HCT116 (cell line): ENCODE results near the gene PFKP. TPM values are rescaled to one million over a fixed set of nuclear protein-coding genes. Genes with fewer than 3 reads are reported as not detected.

Experiments
- ATAC-seq: fragments of 200-7000 bp; cut with Tn5 transposase; 2 replicates; pipeline ENCODE4 v1.9.1; 2020; ENCODE audit warnings: mild to moderate bottlenecking, moderate library complexity
- BruUV-seq: library from RNA; stranded (reverse); fragments of 400-500 nt; replicated peaks from 2 replicates; lab custom pipeline; 2021; lab: Mats Ljungman, UMichigan
- CTCF ChIA-PET: fragments of 300-600 bp; sonication (Branson Sonifier 250); formaldehyde crosslinking; loops from one replicate; lab custom pipeline; 2021; ENCODE audit warnings: antibody characterized with exemption; lab: Charles Lee
- POLR2A ChIA-PET: fragments of 300-600, 350-600 bp; sonication (Branson Sonifier 250); formaldehyde crosslinking; loops from one replicate; lab custom pipeline; 2021; ENCODE audit warnings: antibody characterized with exemption; lab: Charles Lee
- RAD21 ChIA-PET, 2 experiments: fragments of 300-600 bp; sonication (Branson Sonifier 250); formaldehyde crosslinking; loops; one replicate each; lab custom pipeline; 2023; ENCODE audit warnings: low total read pairs in 2 of 2; ENCODE audit not compliant: uncharacterized antibody in 2 of 2, unreplicated experiment in 2 of 2, low non-redundant PET in 1 of 2; lab: Charles Lee
- DNase-seq: peaks from one replicate; pipeline ENCODE4 v3.0.0-alpha.2; 2010; ENCODE audit warnings: low read depth, low spot score
- H2AFZ ChIP-seq: fragments of 200-600 bp; shearing (Covaris generic), sonication (generic); 2 replicates; pipeline ENCODE4 v1.6.1; 2017; ENCODE audit warnings: low read depth, mixed run types, mixed read lengths, antibody characterized with exemption, low read length; ENCODE audit not compliant: poor library complexity, severe bottlenecking
- H3K27ac ChIP-seq: 2 replicates; pipeline ENCODE4 v1.5.1; 2012; ENCODE audit warnings: low read depth, low read length
- H3K27me3 ChIP-seq: fragments of 200-600 bp; sonication (generic); 2 replicates; pipeline ENCODE4 v1.6.1; 2016; ENCODE audit warnings: mixed run types, low read length, mixed read lengths; ENCODE audit not compliant: insufficient read depth
- H3K36me3 ChIP-seq, 2 experiments: fragments of 200-500 bp in 1 of 2; fragments of 200-600 bp in 1 of 2; sonication (Bioruptor generic) in 1 of 2; sonication (generic) in 1 of 2; 2 replicates each; pipeline versions ENCODE4 v1.5.1 to v1.6.1; 2014 to 2016; ENCODE audit warnings: low read length in 2 of 2, inconsistent platforms in 1 of 2, mixed read lengths in 1 of 2, mixed run types in 1 of 2; ENCODE audit not compliant: insufficient read depth in 2 of 2, control insufficient read depth in 1 of 2
- H3K4me1 ChIP-seq, 2 experiments: fragments of 200-600 bp in 1 of 2; sonication (generic) in 1 of 2; 2 replicates each; pipeline versions ENCODE4 v1.5.1 to v1.6.1; 2012 to 2017; ENCODE audit warnings: low read length in 2 of 2, inconsistent platforms in 1 of 2, mild to moderate bottlenecking in 1 of 2, mixed read lengths in 1 of 2, mixed run types in 1 of 2, moderate library complexity in 1 of 2; ENCODE audit not compliant: insufficient read depth in 2 of 2, control insufficient read depth in 1 of 2
- H3K4me2 ChIP-seq: fragments of 200-600 bp; sonication (generic); 2 replicates; pipeline ENCODE4 v1.6.1; 2017; ENCODE audit warnings: mixed run types, low read length, mixed read lengths
- H3K4me3 ChIP-seq, 2 experiments: fragments of 200-600 bp in 1 of 2; sonication (generic) in 1 of 2; replicated peaks in 1 of 2; 2 replicates each; pipeline ENCODE4 v1.5.1; 2011 to 2016; ENCODE audit warnings: low read length in 2 of 2, control low read depth in 1 of 2, low read depth in 1 of 2, mild to moderate bottlenecking in 1 of 2, mixed read lengths in 1 of 2, mixed run types in 1 of 2
- H3K79me2 ChIP-seq: fragments of 200-600 bp; sonication (generic); 2 replicates; pipeline ENCODE4 v1.6.1; 2017; ENCODE audit warnings: mild to moderate bottlenecking, mixed run types, low read length, moderate library complexity, mixed read lengths; ENCODE audit not compliant: insufficient read depth
- H3K9ac ChIP-seq: fragments of 200-600 bp; sonication (generic); 2 replicates; pipeline ENCODE4 v1.6.1; 2016; ENCODE audit warnings: low read length, mixed read lengths
- H3K9me2 ChIP-seq: fragments of 200-600 bp; sonication (generic), shearing (Covaris generic); 2 replicates; pipeline ENCODE4 v1.6.1; 2017; ENCODE audit warnings: mixed run types, mild to moderate bottlenecking, moderate library complexity; ENCODE audit not compliant: insufficient read depth
- H3K9me3 ChIP-seq, 2 experiments: fragments of 200-500 bp in 1 of 2; fragments of 200-600 bp in 1 of 2; sonication (Bioruptor generic) in 1 of 2; sonication (generic) in 1 of 2; 2 replicates each; pipeline ENCODE4 v1.6.1; 2014 to 2017; ENCODE audit warnings: low read length in 2 of 2, mixed read lengths in 2 of 2, inconsistent platforms in 1 of 2, low read depth in 1 of 2, mild to moderate bottlenecking in 1 of 2, mixed run types in 1 of 2, moderate library complexity in 1 of 2; ENCODE audit not compliant: control insufficient read depth in 1 of 2, insufficient read depth in 1 of 2
- H4K20me1 ChIP-seq: fragments of 200-600 bp; sonication (generic), shearing (Covaris generic); 2 replicates; pipeline ENCODE4 v1.6.1; 2017; ENCODE audit warnings: mixed run types, mild to moderate bottlenecking, moderate library complexity; ENCODE audit not compliant: insufficient read depth
- ATF3 ChIP-seq: IDR thresholded peaks from 2 replicates; pipeline ENCODE4 v1.6.1; 2012
- CEBPB ChIP-seq: IDR thresholded peaks from 2 replicates; pipeline ENCODE4 v1.6.1; 2012; ENCODE audit warnings: low read depth
- EGR1 ChIP-seq: IDR thresholded peaks from 2 replicates; pipeline ENCODE4 v1.6.1; 2012; ENCODE audit warnings: low read depth
- FOSL1 ChIP-seq: IDR thresholded peaks from 2 replicates; pipeline ENCODE4 v1.6.1; 2012; ENCODE audit warnings: low read depth
- JUND ChIP-seq: IDR thresholded peaks from 2 replicates; pipeline ENCODE4 v1.6.1; 2012
- POLR2A ChIP-seq: IDR thresholded peaks from 2 replicates; pipeline ENCODE4 v1.7.0; 2011; ENCODE audit warnings: borderline replicate concordance; ENCODE audit not compliant: insufficient read depth, insufficient read length; ENCODE audit errors: extremely low read depth
- POLR2AphosphoS5 ChIP-seq: IDR thresholded peaks from 2 replicates; pipeline ENCODE4 v1.6.1; 2011; ENCODE audit warnings: mild to moderate bottlenecking, low read depth, low read length, moderate library complexity
- REST ChIP-seq: IDR thresholded peaks from 2 replicates; pipeline ENCODE4 v1.6.1; 2012; ENCODE audit warnings: low read depth
- SIN3A ChIP-seq: IDR thresholded peaks from 2 replicates; pipeline ENCODE4 v1.6.1; 2012; ENCODE audit warnings: low read depth
- SP1 ChIP-seq: IDR thresholded peaks from 2 replicates; pipeline ENCODE4 v1.6.1; 2012; ENCODE audit warnings: low read depth
- SRF ChIP-seq: IDR thresholded peaks from 2 replicates; pipeline ENCODE4 v1.6.1; 2012; ENCODE audit warnings: low read depth
- TCF7L2 ChIP-seq: IDR thresholded peaks from 2 replicates; pipeline ENCODE4 v1.7.0; 2011; ENCODE audit warnings: borderline replicate concordance, inconsistent platforms; ENCODE audit not compliant: insufficient read depth, insufficient read length; ENCODE audit errors: extremely low read depth
- YY1 ChIP-seq: IDR thresholded peaks from 2 replicates; pipeline ENCODE4 v1.6.1; 2011; ENCODE audit warnings: low read length, low read depth, moderate library complexity, mild to moderate bottlenecking; ENCODE audit not compliant: insufficient replicate concordance; ENCODE audit errors: extremely low read depth
- ZBTB33 ChIP-seq: IDR thresholded peaks from 2 replicates; pipeline ENCODE4 v1.6.1; 2011; ENCODE audit warnings: mild to moderate bottlenecking, low read length, moderate library complexity; ENCODE audit not compliant: insufficient replicate concordance; ENCODE audit errors: extremely low read depth
- ZNF274 ChIP-seq: fragments of 200-500 bp; sonication (Bioruptor generic); IDR thresholded peaks from 2 replicates; pipeline ENCODE4 v1.6.1; 2014; ENCODE audit warnings: mild to moderate bottlenecking, low read depth, low read length, inconsistent platforms
- intact Hi-C: fragments of 100-400 bp; cut with micrococcal nuclease; formaldehyde crosslinking; loops from 2 replicates; pipeline ENCODE4 v1.10.0; 2022
- total RNA-seq: library from RNA; stranded (reverse); gene quantifications from one replicate; pipeline ENCODE4 v1.2.1, GENCODE V29; 2021; ENCODE audit not compliant: unreplicated experiment
- TF ChIP-seq, protein P1 (sequence below), 3 experiments: fragments of 200-600 bp in 1 of 3; sonication (generic) in 1 of 3; IDR thresholded peaks in 2 of 3; conservative IDR thresholded peaks in 1 of 3; 2 replicates each; pipeline ENCODE4 v1.5.1; 2012 to 2017; ENCODE audit warnings: low read depth in 2 of 3, low read length in 2 of 3, antibody characterized with exemption in 1 of 3, borderline replicate concordance in 1 of 3, control low read depth in 1 of 3, mild to moderate bottlenecking in 1 of 3, mixed read lengths in 1 of 3, mixed run types in 1 of 3, moderate library complexity in 1 of 3; ENCODE audit not compliant: insufficient read depth in 1 of 3
- TF ChIP-seq, protein P2 (sequence below): IDR thresholded peaks from 2 replicates; pipeline ENCODE4 v1.6.1; 2012

PFKP gene
- total RNA-seq, 1 experiment from 2014 or later: 237 TPM

GRCh38 chr10:3150961-3151360, 83.6 kb downstream of the PFKP start:
- RAD21 ChIA-PET: no interaction called here
- H3K27me3 ChIP-seq: no peaks in the 10 kb centered on the region
- no peaks in the 10 kb centered on the region for H4K20me1 ChIP-seq
- H3K9me2 ChIP-seq: no peaks in the 10 kb centered on the region
- intact Hi-C loops: no loop called here
- H3K9me3 ChIP-seq: no peaks in the 10 kb centered on the region
- BruUV-seq: no TSS peak
- CTCF ChIA-PET: no interaction called here
- H3K9ac ChIP-seq: no peak overlapping the region
- no peak overlapping the region for H3K4me2 ChIP-seq
- H3K79me2 ChIP-seq: no peaks in the 10 kb centered on the region
- DNase-seq (no peak), ATAC-seq (no peak)
- TF ChIP-seq, protein P1, sequence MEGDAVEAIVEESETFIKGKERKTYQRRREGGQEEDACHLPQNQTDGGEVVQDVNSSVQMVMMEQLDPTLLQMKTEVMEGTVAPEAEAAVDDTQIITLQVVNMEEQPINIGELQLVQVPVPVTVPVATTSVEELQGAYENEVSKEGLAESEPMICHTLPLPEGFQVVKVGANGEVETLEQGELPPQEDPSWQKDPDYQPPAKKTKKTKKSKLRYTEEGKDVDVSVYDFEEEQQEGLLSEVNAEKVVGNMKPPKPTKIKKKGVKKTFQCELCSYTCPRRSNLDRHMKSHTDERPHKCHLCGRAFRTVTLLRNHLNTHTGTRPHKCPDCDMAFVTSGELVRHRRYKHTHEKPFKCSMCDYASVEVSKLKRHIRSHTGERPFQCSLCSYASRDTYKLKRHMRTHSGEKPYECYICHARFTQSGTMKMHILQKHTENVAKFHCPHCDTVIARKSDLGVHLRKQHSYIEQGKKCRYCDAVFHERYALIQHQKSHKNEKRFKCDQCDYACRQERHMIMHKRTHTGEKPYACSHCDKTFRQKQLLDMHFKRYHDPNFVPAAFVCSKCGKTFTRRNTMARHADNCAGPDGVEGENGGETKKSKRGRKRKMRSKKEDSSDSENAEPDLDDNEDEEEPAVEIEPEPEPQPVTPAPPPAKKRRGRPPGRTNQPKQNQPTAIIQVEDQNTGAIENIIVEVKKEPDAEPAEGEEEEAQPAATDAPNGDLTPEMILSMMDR (IDR thresholded peaks at IDR 0.05 in 2 of 3, conservative IDR thresholded peaks at IDR 0.05 in 1 of 3; ENCODE audit: borderline replicate concordance in 1 of 3, insufficient read depth in 1 of 3, low read depth in 2 of 3, low read length in 2 of 3): no peak
- no peak for TF ChIP-seq SP1
- TF ChIP-seq REST: no peak
- TF ChIP-seq ZBTB33: no peak
- TF ChIP-seq YY1: no peak
- no peak for TF ChIP-seq FOSL1
- TF ChIP-seq EGR1: no peak
- TF ChIP-seq POLR2AphosphoS5: no peak
- TF ChIP-seq CEBPB: no peak
- no peak for TF ChIP-seq POLR2A
- TF ChIP-seq, protein P2, sequence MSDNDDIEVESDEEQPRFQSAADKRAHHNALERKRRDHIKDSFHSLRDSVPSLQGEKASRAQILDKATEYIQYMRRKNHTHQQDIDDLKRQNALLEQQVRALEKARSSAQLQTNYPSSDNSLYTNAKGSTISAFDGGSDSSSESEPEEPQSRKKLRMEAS: no peak
- no peak for TF ChIP-seq SIN3A
- no peak for TF ChIP-seq ZNF274
- TF ChIP-seq JUND: no peak
- TF ChIP-seq SRF: no peak
- TF ChIP-seq ATF3: no peak
- no peak for TF ChIP-seq TCF7L2
- no peaks in the 10 kb centered on the region for H3K4me1 ChIP-seq
- H2AFZ ChIP-seq: no peak overlapping the region
- H3K4me3 ChIP-seq: no peak overlapping the region
- no peak overlapping the region for H3K27ac ChIP-seq
- peaks cover 28 to 51% of the 10 kb centered on the region in 2 experiments for H3K36me3 ChIP-seq
- POLR2A ChIA-PET: no interaction called here
